22Rv1 (cell line): Measurements from ENCODE around the gene DGKG.

ENCODE experiments used
- H3K27ac ChIP-seq: fragments of 450-650 bp; 2 replicates; pipeline ENCODE4 v1.5.1; 2017
- ZFX ChIP-seq: fragments of 450-650 bp; IDR thresholded peaks from 2 replicates; pipeline ENCODE4 v1.6.1; 2017; ENCODE audit warnings: antibody characterized with exemption, borderline replicate concordance
- TF ChIP-seq, protein P1 (sequence below): fragments of 450-650 bp; IDR thresholded peaks from 2 replicates; pipeline ENCODE4 v1.5.1; 2017; ENCODE audit warnings: mild to moderate bottlenecking

The DGKG gene

DNA sequence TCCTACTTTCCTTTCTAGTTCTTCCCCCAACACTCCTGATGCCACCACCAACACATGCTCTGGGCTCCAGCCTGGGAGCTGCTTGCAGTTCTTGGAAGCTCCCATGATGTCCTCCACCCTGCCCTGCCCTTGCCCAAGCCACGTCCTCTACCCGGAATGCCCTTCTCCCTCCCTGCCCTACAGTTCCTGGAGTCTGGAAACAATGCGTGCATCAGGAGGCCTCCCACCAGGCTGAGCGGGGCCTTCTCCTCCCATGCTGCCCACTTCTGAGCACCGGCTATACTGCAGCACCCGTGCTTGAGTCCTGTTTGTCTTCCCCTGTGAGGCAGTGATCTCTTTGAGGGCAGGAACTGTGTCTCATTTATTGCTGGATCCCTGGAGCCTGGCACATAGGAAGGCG is 44.6 kb downstream of the DGKG start:
- H3K27ac ChIP-seq = no peak overlapping the region
- TF ChIP-seq, protein P1, sequence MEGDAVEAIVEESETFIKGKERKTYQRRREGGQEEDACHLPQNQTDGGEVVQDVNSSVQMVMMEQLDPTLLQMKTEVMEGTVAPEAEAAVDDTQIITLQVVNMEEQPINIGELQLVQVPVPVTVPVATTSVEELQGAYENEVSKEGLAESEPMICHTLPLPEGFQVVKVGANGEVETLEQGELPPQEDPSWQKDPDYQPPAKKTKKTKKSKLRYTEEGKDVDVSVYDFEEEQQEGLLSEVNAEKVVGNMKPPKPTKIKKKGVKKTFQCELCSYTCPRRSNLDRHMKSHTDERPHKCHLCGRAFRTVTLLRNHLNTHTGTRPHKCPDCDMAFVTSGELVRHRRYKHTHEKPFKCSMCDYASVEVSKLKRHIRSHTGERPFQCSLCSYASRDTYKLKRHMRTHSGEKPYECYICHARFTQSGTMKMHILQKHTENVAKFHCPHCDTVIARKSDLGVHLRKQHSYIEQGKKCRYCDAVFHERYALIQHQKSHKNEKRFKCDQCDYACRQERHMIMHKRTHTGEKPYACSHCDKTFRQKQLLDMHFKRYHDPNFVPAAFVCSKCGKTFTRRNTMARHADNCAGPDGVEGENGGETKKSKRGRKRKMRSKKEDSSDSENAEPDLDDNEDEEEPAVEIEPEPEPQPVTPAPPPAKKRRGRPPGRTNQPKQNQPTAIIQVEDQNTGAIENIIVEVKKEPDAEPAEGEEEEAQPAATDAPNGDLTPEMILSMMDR = no peak
- no peak for TF ChIP-seq ZFX

DNA sequence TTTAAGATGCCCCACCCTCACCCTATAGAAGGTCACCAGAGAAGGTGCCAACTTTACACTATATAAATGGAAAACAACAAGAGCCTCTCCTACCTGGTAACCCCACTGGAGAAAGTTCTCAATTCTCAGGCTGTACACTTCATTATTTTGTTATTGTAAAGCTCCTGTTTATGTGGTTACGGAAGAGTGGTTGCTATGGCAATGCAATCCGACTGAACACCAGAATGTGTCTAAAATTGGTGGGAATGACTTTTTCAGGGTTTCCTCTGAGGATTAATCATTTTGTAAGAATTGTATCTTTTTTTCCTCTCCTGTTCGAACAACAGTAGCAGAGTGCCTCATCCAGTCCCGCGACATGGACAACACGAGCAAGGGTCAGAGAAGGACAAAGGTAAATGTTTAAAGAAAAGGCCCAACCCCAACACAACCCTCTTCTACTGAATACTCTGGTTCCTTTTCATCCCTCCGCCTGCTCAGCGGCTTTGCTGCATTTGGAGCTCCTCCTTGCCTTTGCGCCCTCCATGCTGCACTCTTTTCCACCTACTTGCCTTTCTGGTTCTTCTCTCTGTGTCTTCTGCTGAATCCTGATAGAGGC is 45.3 kb downstream of the DGKG start:
- TF ChIP-seq ZFX = no peak
- TF ChIP-seq, protein P1 = no peak

DNA sequence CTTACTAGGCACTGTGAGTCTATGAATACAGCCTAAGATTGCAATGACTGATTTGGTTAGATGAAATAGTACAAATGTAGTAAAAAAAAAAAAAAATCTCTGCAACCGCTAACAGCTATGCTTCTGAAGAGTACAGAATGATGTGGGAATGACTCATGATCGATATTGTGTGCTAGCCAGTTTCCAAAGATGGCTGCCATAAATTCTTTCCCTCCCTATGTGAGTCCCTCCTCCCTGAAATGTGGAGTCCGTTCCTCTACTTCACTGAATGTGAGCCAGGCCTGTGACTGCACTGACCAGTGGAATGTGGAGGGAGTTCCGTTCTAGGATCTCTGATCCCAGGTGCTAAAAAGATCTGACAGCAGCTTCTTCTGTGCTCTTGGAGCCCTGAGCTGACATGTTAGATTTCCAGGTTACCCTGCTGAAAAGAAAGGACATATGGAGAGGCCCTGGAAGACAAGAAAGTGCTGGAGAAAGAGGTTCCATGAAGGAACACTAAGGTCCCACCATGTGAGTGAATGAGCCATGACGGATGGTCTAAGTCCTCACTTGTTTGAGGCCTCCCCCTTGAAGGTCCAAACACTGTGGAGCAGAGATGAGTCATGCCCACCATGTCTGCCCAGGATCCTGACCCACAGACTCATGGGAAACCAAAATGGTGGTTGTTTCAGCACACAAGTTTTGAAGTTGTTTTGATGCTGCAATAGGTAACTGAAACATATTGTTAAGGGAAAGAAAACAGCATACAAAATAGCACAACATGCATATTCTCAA is 46.3 kb downstream of the DGKG start:
- TF ChIP-seq ZFX = no peak
- H3K27ac ChIP-seq = no peak overlapping the region

More for the DNA sequence above, 45.3 kb downstream of the DGKG start:
- H3K27ac ChIP-seq = no peak overlapping the region

DNA sequence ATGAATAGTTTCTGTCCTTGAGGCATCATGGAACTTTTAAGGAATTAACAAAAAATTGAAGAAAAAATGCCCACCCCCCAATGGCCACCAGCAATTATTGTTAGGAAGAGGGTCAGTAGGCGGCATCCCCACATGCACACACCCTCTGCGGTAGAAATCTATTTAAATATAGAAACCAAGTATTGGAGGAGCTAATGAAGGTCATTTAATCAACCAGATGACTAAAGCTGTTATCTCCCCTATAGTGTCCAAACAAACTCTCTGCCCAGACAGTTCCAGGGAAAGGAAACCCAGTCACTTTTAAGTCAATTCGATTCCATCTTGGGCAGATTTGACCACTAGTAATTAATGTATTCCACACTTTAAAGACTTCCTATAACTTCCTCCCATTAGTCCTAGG is 47.1 kb downstream of the DGKG start:
- no peak overlapping the region for H3K27ac ChIP-seq
- no peak for TF ChIP-seq ZFX
- TF ChIP-seq, protein P1 = no peak

DNA sequence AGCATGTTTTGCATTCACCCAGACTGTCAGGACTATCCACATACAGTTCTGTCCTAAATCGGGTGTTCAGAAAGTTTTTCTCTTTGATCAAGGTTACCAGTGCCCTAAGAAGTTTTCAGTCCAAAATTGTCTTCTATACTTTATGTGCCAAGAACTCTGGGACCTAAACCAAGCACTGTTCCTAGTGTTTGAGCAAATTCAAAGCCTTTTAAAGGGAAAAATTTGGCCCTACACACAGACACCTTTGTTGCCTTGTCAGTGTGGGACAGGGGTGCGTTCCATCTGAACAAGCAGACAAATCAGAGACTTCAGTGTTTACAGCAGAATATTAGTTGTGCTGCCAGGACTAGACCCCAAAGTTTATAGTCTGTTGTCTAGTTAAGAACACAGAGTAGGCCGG is 50.6 kb downstream of the DGKG start:
- TF ChIP-seq, protein P1 = no peak
- TF ChIP-seq ZFX = no peak
- no peak overlapping the region for H3K27ac ChIP-seq

DNA sequence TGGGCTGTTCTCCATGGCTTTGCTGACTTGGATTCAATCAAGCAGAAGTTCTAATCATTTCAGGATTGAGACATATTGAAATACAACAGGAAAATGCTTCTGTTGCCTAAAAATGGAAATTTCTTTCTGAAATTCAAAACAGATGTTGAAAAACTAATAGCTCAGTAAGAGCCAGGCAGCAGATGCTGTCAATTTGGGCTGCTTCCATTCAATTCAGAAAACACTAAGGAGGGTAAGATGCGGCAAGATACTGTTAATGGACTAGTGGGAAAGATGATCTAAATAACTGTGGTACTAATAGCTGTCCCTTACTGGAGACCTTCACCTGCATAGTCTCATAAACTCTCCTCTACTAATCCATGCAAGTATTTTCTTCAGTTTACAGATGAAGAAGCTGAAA is 53.5 kb downstream of the DGKG start:
- no peak overlapping the region for H3K27ac ChIP-seq
- TF ChIP-seq, protein P1 = no peak
- TF ChIP-seq ZFX = no peak

DNA sequence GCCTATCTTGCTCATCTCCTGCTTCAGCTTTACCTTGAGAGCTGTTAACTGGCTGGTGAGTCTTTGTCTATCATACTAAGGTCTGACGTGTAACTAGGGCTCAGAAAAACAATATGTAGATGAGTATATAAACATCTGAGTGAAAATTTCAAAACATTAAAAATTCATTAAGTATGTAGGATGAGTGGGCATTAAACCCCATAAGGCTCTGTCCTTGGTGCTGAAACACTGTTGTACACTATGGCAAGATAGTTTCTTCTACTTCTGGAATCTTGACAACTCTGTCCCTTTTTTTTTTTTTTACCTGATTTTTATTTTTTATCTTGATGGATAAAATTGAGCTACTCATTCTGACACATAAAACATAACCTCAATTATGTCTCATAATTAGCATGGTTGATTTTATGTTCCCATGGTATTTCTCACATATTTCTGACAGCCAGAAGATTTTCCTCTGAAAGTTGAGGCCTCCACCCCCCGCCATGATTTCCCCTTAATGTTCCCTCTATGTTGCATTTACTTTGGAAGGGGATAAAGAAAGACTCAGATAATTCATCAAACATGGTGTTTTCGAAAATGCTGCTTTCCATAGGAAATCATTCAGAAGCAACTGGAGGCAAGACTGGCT is 54.3 kb downstream of the DGKG start:
- peak overlapping the region; percentile 31; the same call in 1 of the 2 replicates for H3K27ac ChIP-seq
- no peak for TF ChIP-seq ZFX
- TF ChIP-seq, protein P1 = no peak
